Measurements from ENCODE around the gene IGFLR1.

The IGFLR1 gene

GRCh38 chr19:35732540-35733179 is 9.6 kb downstream of the IGFLR1 start:
- no peak for DNase-seq (ENCODE audit: low read depth)
- no peak overlapping the region for H3K9ac ChIP-seq (ENCODE audit: low read length)
- no peaks in the 10 kb centered on the region for H3K27me3 ChIP-seq (replicated peaks; ENCODE audit: control insufficient read depth, insufficient read depth, low read length)
- no peaks in the 10 kb centered on the region for H3K9me3 ChIP-seq (ENCODE audit: control insufficient read depth, low read length)
- no peak overlapping the region for H3K4me3 ChIP-seq (ENCODE audit: low read length)
- H3K4me1 ChIP-seq (ENCODE audit: control insufficient read depth, insufficient read depth, low read length) = peaks cover 8% of the 10 kb centered on the region
- peaks cover 82% of the 10 kb centered on the region for H3K36me3 ChIP-seq (ENCODE audit: control insufficient read depth, insufficient read depth, low read length, severe bottlenecking)

DNA sequence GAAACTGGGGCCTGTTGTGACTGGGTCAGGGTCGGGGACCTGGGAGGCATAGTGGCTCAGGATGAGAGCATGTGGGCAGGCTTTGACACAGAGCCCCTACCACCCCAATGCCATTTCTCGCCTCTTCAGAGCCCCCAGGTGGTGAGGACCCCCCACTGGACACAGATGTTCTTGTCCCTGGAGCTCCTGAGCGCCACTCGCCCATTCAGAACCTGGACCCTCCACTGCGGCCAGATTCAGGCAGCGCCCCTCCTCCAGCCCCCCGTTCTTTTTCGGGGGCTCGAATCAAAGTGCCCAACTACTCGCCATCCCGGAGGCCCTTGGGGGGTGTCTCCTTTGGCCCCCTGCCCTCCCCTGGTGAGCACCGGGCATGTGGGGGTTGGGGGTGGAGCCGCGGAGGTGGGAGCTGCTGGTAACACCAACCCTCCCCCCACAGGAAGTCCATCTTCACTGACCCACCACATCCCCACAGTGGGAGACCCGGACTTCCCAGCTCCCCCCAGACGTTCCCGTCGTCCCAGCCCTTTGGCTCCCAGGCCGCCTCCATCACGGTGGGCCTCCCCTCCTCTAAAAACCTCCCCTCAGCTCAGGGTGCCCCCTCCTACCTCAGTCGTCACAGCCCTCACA is 10.4 kb downstream of the IGFLR1 start:
- Histone ChIP-seq H3K36me3 (ENCODE audit: control insufficient read depth, insufficient read depth, low read length, severe bottlenecking) (peaks cover 82% of the 10 kb centered on the region), H3K4me3 (ENCODE audit: low read length) (no peak overlapping the region), H3K9me3 (ENCODE audit: control insufficient read depth, low read length) (no peaks in the 10 kb centered on the region), H3K4me1 (ENCODE audit: control insufficient read depth, insufficient read depth, low read length) (peaks cover 8% of the 10 kb centered on the region), H3K27me3 (replicated peaks; ENCODE audit: control insufficient read depth, insufficient read depth, low read length) (no peaks in the 10 kb centered on the region), H3K9ac (ENCODE audit: low read length) (no peak overlapping the region)
- no peak for DNase-seq (ENCODE audit: low read depth)

- peaks cover 81% of the 10 kb centered on the region for H3K36me3 ChIP-seq (ENCODE audit: control insufficient read depth, insufficient read depth, low read length, severe bottlenecking)
These were observed 10.9 kb downstream of the IGFLR1 start for GRCh38 chr19:35731353-35731752.

DNA sequence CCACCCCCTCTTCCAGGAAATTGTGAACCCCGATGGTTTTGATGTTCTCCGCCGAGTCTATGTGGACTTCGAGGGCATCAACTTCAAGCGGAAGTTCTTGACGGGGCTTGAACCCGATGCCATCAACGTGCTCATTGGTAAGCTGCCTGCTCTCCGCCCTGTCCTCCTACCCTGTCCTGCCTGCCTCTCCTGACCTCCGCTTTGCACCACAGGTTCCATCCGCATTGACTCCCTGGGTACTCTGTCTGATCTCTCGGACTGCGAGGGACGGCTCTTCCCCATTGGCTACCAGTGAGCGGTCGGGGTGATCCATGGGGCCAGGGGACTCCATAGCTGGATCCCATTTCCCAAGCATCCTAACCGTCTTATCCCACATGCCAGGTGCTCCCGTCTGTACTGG is 11.9 kb downstream of the IGFLR1 start:
- Histone ChIP-seq H3K36me3 (ENCODE audit: control insufficient read depth, insufficient read depth, low read length, severe bottlenecking) (peaks cover 85% of the 10 kb centered on the region), H3K4me1 (ENCODE audit: control insufficient read depth, insufficient read depth, low read length) (peaks cover 8% of the 10 kb centered on the region), H3K9me3 (ENCODE audit: control insufficient read depth, low read length) (no peaks in the 10 kb centered on the region), H3K9ac (ENCODE audit: low read length) (no peak overlapping the region), H3K27me3 (replicated peaks; ENCODE audit: control insufficient read depth, insufficient read depth, low read length) (no peaks in the 10 kb centered on the region), H3K4me3 (ENCODE audit: low read length) (no peak overlapping the region)
- no peak for DNase-seq (ENCODE audit: low read depth)

More at GRCh38 chr19:35731353-35731752, 10.9 kb downstream of the IGFLR1 start:
- DNase-seq (ENCODE audit: low read depth) = no peak
- Histone ChIP-seq H3K9me3 (ENCODE audit: control insufficient read depth, low read length) (no peaks in the 10 kb centered on the region), H3K27me3 (replicated peaks; ENCODE audit: control insufficient read depth, insufficient read depth, low read length) (no peaks in the 10 kb centered on the region), H3K4me3 (ENCODE audit: low read length) (no peak overlapping the region), H3K9ac (ENCODE audit: low read length) (no peak overlapping the region), H3K4me1 (ENCODE audit: control insufficient read depth, insufficient read depth, low read length) (peaks cover 8% of the 10 kb centered on the region)

DNA sequence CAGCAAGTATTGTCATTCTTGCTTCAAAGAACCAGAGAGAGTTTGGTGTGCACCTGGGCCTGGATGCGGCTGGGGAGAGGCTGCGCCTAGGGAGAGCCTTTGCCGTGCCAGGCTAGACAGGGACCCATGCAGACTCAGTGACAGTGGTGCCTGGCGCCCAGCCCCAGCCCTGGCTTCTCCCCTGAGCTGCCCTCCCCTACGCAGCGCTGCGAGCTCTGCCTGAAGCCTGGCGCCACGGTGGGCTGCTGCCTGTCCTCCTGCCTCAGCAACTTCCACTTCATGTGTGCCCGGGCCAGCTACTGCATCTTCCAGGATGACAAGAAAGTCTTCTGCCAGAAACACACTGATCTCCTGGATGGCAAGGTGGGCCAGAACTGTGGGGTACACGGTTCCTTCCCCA is 12.5 kb downstream of the IGFLR1 start:
- H3K9me3 ChIP-seq (ENCODE audit: control insufficient read depth, low read length) = no peaks in the 10 kb centered on the region
- H3K4me3 ChIP-seq (ENCODE audit: low read length) = no peak overlapping the region
- H3K9ac ChIP-seq (ENCODE audit: low read length) = no peak overlapping the region
- peaks cover 86% of the 10 kb centered on the region for H3K36me3 ChIP-seq (ENCODE audit: control insufficient read depth, insufficient read depth, low read length, severe bottlenecking)
- DNase-seq (ENCODE audit: low read depth) = no peak
- H3K4me1 ChIP-seq (ENCODE audit: control insufficient read depth, insufficient read depth, low read length) = peaks cover 8% of the 10 kb centered on the region
- H3K27me3 ChIP-seq (replicated peaks; ENCODE audit: control insufficient read depth, insufficient read depth, low read length) = no peaks in the 10 kb centered on the region

- Histone ChIP-seq H3K4me3 (ENCODE audit: low read length) (no peak overlapping the region), H3K36me3 (ENCODE audit: control insufficient read depth, insufficient read depth, low read length, severe bottlenecking) (peaks cover 86% of the 10 kb centered on the region), H3K9me3 (ENCODE audit: control insufficient read depth, low read length) (no peaks in the 10 kb centered on the region), H3K4me1 (ENCODE audit: control insufficient read depth, insufficient read depth, low read length) (peaks cover 6% of the 10 kb centered on the region), H3K27me3 (replicated peaks; ENCODE audit: control insufficient read depth, insufficient read depth, low read length) (no peaks in the 10 kb centered on the region), H3K9ac (ENCODE audit: low read length) (no peak overlapping the region)
- no peak for DNase-seq (ENCODE audit: low read depth)
These were observed 13.2 kb downstream of the IGFLR1 start for GRCh38 chr19:35729021-35729420.

DNA sequence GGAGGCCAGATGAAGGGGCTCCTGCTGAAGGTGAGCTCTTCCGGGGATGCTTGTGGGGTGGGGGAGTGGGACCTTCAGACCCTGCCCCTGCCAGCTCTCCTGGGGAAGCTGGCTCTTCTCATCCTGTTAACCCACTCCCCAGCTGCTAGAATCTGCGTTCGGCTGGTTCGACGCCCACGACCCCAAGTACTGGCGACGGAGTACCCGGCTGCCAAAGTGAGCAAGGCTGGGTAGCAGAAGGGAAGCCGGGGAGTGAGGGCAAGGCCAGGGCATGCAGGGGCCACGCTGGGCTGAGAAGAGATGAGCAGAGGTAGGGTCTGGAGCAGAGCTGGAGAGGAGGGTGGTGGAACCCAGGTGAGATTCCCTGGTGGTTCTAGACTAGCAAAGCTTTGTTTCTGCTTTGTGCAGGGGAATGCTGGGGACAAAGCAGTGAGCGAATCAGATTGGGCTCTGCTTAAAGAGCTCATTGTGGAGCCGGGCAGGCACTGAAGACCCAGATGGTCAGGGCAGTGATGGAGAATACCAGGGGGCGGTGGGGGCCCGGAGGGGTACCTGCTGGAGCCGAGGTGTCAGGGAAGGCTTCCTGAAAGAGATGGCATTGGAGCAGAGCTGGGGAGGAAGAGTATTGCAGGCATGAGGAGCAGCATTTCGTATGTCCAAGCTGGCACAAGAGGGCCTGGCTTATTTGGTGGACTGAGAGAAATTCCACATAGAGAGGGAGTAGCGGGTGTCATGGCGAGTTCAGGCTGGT is 14.1 kb downstream of the IGFLR1 start:
- Histone ChIP-seq H3K27me3 (replicated peaks; ENCODE audit: control insufficient read depth, insufficient read depth, low read length) (no peaks in the 10 kb centered on the region), H3K4me1 (ENCODE audit: control insufficient read depth, insufficient read depth, low read length) (no peaks in the 10 kb centered on the region), H3K36me3 (ENCODE audit: control insufficient read depth, insufficient read depth, low read length, severe bottlenecking) (peaks cover 90% of the 10 kb centered on the region), H3K9ac (ENCODE audit: low read length) (no peak overlapping the region), H3K4me3 (ENCODE audit: low read length) (no peak overlapping the region), H3K9me3 (ENCODE audit: control insufficient read depth, low read length) (no peaks in the 10 kb centered on the region)
- no peak for DNase-seq (ENCODE audit: low read depth)

DNA sequence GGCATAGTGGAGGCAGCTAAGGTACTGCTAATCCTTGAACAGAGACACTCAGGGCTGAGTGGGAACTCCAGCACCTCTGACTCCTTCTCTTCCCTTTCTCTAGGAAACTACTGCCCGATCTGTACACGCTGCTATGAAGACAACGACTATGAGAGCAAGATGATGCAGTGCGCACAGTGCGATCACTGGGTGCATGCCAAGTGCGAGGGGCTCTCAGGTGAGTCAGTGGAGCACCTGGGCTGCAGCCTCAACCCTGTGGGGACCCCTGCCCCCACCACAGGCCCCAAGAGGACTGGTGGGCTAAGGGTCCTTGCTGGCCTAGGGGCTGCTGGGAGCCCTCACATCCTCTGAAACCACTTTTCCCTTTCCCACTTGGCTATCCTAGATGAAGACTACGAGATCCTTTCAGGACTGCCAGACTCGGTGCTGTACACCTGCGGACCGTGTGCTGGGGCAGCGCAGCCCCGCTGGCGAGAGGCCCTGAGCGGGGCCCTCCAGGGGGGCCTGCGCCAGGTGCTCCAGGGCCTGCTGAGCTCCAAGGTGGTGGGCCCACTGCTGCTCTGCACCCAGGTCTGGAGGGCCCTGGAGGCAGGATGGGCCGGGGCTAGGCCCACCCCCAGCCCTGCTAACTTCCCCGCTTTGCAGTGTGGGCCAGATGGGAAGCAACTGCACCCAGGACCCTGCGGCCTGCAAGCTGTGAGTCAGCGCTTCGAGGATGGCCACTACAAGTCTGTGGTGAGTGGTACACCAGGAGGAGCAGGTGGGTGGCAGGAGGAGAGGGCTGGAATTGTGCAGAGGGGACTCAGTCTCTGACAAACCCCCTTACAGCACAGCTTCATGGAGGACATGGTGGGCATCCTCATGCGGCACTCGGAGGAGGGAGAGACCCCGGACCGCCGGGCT is 14.9 kb downstream of the IGFLR1 start:
- no peak for DNase-seq (ENCODE audit: low read depth)

DNA sequence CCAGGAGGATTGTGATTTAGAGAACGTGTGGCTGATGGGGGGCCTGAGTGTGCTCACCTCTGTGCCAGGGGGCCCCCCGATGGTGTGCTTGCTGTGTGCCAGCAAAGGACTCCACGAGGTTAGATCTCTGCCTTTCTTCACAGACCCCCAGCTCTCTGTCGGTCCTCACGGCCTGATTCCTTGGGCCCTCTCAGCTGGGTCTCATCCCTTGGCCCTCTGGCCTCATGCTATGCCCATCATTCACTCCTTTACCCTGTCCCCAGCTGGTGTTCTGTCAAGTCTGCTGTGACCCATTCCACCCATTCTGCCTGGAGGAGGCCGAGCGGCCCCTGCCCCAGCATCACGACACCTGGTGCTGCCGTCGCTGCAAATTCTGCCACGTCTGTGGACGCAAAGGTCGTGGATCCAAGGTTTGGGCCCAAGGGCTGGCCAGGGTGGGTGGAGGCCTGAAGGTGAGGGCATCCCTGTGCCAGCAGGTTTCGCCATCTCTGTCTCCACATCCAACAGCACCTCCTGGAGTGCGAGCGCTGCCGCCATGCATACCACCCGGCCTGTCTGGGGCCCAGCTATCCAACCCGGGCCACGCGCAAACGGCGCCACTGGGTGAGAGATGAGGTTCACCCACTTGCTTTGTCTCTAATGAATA is 16.9 kb downstream of the IGFLR1 start:
- Histone ChIP-seq H3K4me1 (ENCODE audit: control insufficient read depth, insufficient read depth, low read length) (no peaks in the 10 kb centered on the region), H3K27me3 (replicated peaks; ENCODE audit: control insufficient read depth, insufficient read depth, low read length) (no peaks in the 10 kb centered on the region), H3K36me3 (ENCODE audit: control insufficient read depth, insufficient read depth, low read length, severe bottlenecking) (peaks cover 94% of the 10 kb centered on the region), H3K4me3 (ENCODE audit: low read length) (no peak overlapping the region), H3K9me3 (ENCODE audit: control insufficient read depth, low read length) (no peaks in the 10 kb centered on the region), H3K9ac (ENCODE audit: low read length) (no peak overlapping the region)
- no peak for DNase-seq (ENCODE audit: low read depth)

More for the DNA sequence above, 14.9 kb downstream of the IGFLR1 start:
- Histone ChIP-seq H3K9me3 (ENCODE audit: control insufficient read depth, low read length) (no peaks in the 10 kb centered on the region), H3K27me3 (replicated peaks; ENCODE audit: control insufficient read depth, insufficient read depth, low read length) (no peaks in the 10 kb centered on the region), H3K36me3 (ENCODE audit: control insufficient read depth, insufficient read depth, low read length, severe bottlenecking) (peaks cover 98% of the 10 kb centered on the region), H3K4me3 (ENCODE audit: low read length) (no peak overlapping the region), H3K9ac (ENCODE audit: low read length) (no peak overlapping the region), H3K4me1 (ENCODE audit: control insufficient read depth, insufficient read depth, low read length) (no peaks in the 10 kb centered on the region)

GRCh38 chr19:35724560-35724959 is 17.7 kb downstream of the IGFLR1 start:
- Histone ChIP-seq H3K36me3 (ENCODE audit: control insufficient read depth, insufficient read depth, low read length, severe bottlenecking) (peaks cover 90% of the 10 kb centered on the region), H3K4me3 (ENCODE audit: low read length) (no peak overlapping the region), H3K9me3 (ENCODE audit: control insufficient read depth, low read length) (no peaks in the 10 kb centered on the region), H3K27me3 (replicated peaks; ENCODE audit: control insufficient read depth, insufficient read depth, low read length) (no peaks in the 10 kb centered on the region), H3K4me1 (ENCODE audit: control insufficient read depth, insufficient read depth, low read length) (peaks cover 4% of the 10 kb centered on the region), H3K9ac (ENCODE audit: low read length) (no peak overlapping the region)
- DNase-seq (ENCODE audit: low read depth) = no peak

Measured in adipocyte (in vitro differentiated cells).